Measurements from ENCODE around the gene ARHGEF11. TPM values are rescaled to one million over a fixed set of nuclear protein-coding genes. Genes with fewer than 3 reads are reported as not detected.

Gene ARHGEF11
- total and polyA plus RNA-seq, 12 donors: 10.4 to 34.5 (median 26.8) TPM

- Histone ChIP-seq H3K9me3 (no peaks in the 10 kb centered on the region), H3K27ac (peak overlapping the region; percentile 54 to 98 (median 93)), H3K4me3 (peak overlapping the region in 8 of 10 donors; percentile 9 to 82 (median 28)), H3K36me3 (no peaks in the 10 kb centered on the region), H3K27me3 (peaks cover 0 to 30% (median 9%) of the 10 kb centered on the region in 7 donors), H3K4me1 (peaks cover 36 to 95% (median 91%) of the 10 kb centered on the region in 9 donors)
- intact Hi-C loops (cut with DNase I): loop anchor here in 1 of 10 donors (10.0 kb wide), 1 partner anchor 232 kb away; no protein-coding TSS in a partner anchor
- WGBS, 2 donors: 61 to 63% methylated on average over 14 of the region's 14 CpGs
- ATAC-seq (no peak), DNase-seq (no peak)
- no peak for TF ChIP-seq CTCF (IDR thresholded peaks at IDR 0.05)
Measured at GRCh38 chr1:156897078-156897825, 148.3 kb downstream of the ARHGEF11 start.

- Histone ChIP-seq H3K9me3 (no peaks in the 10 kb centered on the region), H3K4me1 (peaks cover 33 to 95% (median 87%) of the 10 kb centered on the region in 9 donors), H3K27ac (peak overlapping the region in 9 of 10 donors; percentile 89 to 98 (median 94)), H3K27me3 (peaks cover 0 to 37% (median 9%) of the 10 kb centered on the region in 7 donors), H3K4me3 (peak overlapping the region in 5 of 10 donors; percentile 22 to 82 (median 64)), H3K36me3 (no peaks in the 10 kb centered on the region)
- WGBS, 2 donors: 75 to 80% methylated on average over 16 of the region's 16 CpGs
- TF ChIP-seq CTCF (IDR thresholded peaks at IDR 0.05): no peak
- DNase-seq (no peak), ATAC-seq (peak in 1 of 8 donors; percentile 7)
- intact Hi-C loops (cut with DNase I): loop anchor here in 1 of 10 donors (10.0 kb wide), 1 partner anchor 232 kb away; no protein-coding TSS in a partner anchor
Measured at GRCh38 chr1:156896490-156897033, 149.0 kb downstream of the ARHGEF11 start.

- peak overlapping the region in 6 of 10 donors; percentile 62 to 82 (median 70) for H3K4me3 ChIP-seq
- peaks cover 0 to 42% (median 9%) of the 10 kb centered on the region in 7 donors for H3K27me3 ChIP-seq
- DNase-seq: no peak
- WGBS, 2 donors: 80 to 82% methylated on average over 6 of the region's 6 CpGs
- H3K36me3 ChIP-seq: no peaks in the 10 kb centered on the region
- H3K27ac ChIP-seq: peak overlapping the region; percentile 89 to 98 (median 96)
- no peaks in the 10 kb centered on the region for H3K9me3 ChIP-seq
- no peak for ATAC-seq
- intact Hi-C loops (cut with DNase I): loop anchor here in 1 of 10 donors (10.0 kb wide), 1 partner anchor 231 kb away; no protein-coding TSS in a partner anchor
- peaks cover 31 to 91% (median 80%) of the 10 kb centered on the region in 9 donors for H3K4me1 ChIP-seq
- TF ChIP-seq CTCF (IDR thresholded peaks at IDR 0.05): no peak
Measured at GRCh38 chr1:156895927-156896326, 149.6 kb downstream of the ARHGEF11 start.

GRCh38 chr1:156895455-156895812 lies 150.1 kb downstream of the ARHGEF11 start:
- no peak for DNase-seq
- no peak for ATAC-seq
- no peaks in the 10 kb centered on the region for H3K36me3 ChIP-seq
- no peak for TF ChIP-seq CTCF (IDR thresholded peaks at IDR 0.05)
- peak overlapping the region in 9 of 10 donors; percentile 62 to 82 (median 71) for H3K4me3 ChIP-seq
- intact Hi-C loops (cut with DNase I): loop anchor here in 1 of 10 donors (10.0 kb wide), 1 partner anchor 231 kb away; no protein-coding TSS in a partner anchor
- WGBS, 2 donors: 62 to 65% methylated on average over 4 of the region's 4 CpGs
- peaks cover 26 to 86% (median 75%) of the 10 kb centered on the region in 9 donors for H3K4me1 ChIP-seq
- H3K9me3 ChIP-seq: no peaks in the 10 kb centered on the region
- H3K27me3 ChIP-seq: peaks cover 0 to 43% (median 9%) of the 10 kb centered on the region in 7 donors
- peak overlapping the region; percentile 89 to 98 (median 96) for H3K27ac ChIP-seq

Measured in heart right ventricle (tissue), 16 donors.